NCI-H748 (cell line): ENCODE results near the gene HIRIP3.
"Not testable (repeated sequence)": the region's sequence is repeated elsewhere in the genome, so short reads cannot be mapped to it uniquely, and the experiment has no call there.

Experiments used
- DNase-seq: peaks from one replicate; lab custom pipeline; 2025; ENCODE audit not compliant: unreplicated experiment; lab: John Stamatoyannopoulos, UW

HIRIP3 gene, protein sequence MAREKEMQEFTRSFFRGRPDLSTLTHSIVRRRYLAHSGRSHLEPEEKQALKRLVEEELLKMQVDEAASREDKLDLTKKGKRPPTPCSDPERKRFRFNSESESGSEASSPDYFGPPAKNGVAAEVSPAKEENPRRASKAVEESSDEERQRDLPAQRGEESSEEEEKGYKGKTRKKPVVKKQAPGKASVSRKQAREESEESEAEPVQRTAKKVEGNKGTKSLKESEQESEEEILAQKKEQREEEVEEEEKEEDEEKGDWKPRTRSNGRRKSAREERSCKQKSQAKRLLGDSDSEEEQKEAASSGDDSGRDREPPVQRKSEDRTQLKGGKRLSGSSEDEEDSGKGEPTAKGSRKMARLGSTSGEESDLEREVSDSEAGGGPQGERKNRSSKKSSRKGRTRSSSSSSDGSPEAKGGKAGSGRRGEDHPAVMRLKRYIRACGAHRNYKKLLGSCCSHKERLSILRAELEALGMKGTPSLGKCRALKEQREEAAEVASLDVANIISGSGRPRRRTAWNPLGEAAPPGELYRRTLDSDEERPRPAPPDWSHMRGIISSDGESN

DNA sequence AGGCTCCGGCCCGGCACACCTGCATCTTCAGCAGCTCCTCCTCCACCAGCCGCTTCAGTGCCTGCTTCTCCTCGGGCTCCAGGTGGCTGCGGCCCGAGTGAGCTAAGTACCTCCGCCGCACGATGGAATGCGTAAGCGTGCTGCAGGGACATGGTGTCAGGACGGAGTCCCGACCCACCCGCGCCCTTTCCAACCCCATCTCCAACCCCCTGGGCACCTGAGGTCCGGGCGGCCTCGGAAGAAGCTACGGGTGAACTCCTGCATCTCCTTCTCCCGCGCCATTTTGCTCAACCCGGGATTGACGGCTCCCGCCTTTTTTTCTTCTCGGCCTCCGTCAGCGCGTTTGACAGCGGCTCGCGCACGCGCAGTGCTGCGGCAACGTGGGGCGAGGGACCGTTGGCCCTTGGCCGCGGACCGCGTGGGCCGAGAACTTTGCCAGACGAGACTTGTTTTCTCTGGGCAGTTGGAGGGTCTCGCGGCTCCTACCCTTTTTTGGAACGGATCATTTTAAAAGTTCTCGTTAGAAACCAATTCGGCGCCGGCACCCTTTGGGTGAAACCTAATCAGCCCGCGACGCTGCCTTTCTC lies at the start of gene HIRIP3:
Gene HIRIP3, minus strand, starts transcription at position 294 of the 587 bp plus-strand sequence. Its CDS starts 12 bp downstream, at position 282.
- DNase-seq = peak; percentile 90

DNA sequence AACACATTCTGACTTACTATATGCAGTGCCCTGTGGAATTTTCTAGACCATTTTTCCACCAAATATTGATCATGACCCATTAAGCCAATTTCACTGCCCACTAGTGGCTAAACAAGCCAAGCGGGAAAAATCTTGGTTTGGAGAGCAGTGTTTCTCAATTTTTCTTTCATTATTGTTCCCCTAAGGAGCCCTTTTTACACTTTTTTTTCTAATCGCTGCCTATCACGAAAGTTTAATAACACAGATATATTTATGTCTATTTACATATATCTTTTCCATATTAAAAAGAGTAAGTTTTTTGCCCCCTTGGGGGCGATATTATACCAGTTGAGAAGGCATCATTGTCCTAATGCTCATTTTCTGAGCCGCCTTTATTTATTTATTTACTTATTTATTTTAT lies 46.4 kb upstream of the HIRIP3 start:
- no peak for DNase-seq

DNA sequence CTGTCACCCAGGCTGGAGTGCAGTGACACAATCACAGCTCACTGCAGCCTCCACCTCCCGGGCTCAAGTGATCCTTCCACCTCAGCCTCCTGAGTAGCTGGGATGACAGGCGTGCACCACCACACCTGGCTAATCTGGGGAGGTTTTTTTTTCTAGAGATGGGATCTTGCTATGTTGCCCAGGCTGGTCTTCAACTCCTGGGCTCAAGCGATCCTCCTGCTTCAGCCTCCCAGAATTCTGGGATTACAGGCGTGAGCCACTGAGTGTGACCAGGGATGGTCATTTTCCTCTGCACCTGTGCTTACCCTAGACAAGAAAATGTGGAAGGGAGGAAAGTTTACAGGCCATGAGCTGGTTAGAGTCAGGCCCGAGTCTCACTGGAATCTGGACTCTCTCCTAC lies 45.3 kb upstream of the HIRIP3 start:
- not testable (repeated sequence) for DNase-seq

DNA sequence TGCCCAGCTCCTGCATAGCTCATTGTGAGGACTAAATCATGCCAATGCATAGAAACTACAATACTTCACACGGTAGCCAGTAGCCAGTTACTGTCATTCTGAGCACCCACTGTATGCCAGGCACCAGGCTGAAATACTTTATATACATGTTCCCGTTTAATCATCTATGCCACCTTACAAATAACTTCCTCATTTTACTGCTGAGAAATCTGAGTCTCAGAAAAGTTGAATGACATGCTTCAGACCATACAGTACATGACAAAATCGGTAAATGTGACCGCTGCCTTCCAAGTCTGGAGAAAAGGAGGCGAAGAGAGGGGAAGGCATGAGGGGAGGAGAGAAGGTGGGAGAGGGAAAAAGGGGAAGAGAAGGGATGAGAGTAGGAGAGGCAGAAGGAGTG lies 44.8 kb upstream of the HIRIP3 start:
- no peak for DNase-seq

DNA sequence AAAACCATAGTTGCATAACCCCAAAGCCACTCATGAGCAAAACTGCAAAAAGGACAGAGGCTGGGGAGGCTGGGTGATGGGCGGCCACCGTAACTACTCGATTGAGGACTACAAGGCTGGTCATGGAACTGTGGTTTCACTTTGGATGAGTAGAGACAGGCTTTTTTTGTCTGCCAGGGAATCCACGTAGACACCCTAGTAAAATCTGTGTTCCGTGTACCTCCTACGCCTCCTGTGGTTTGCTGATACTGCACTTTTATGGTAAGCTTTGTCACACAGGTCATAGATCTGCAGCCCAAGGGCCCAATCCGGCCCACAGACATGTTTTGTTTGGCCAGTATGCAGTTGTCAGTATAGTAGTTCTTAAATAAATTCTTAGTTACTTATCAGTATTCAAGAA lies 37.9 kb upstream of the HIRIP3 start:
- no peak for DNase-seq

DNA sequence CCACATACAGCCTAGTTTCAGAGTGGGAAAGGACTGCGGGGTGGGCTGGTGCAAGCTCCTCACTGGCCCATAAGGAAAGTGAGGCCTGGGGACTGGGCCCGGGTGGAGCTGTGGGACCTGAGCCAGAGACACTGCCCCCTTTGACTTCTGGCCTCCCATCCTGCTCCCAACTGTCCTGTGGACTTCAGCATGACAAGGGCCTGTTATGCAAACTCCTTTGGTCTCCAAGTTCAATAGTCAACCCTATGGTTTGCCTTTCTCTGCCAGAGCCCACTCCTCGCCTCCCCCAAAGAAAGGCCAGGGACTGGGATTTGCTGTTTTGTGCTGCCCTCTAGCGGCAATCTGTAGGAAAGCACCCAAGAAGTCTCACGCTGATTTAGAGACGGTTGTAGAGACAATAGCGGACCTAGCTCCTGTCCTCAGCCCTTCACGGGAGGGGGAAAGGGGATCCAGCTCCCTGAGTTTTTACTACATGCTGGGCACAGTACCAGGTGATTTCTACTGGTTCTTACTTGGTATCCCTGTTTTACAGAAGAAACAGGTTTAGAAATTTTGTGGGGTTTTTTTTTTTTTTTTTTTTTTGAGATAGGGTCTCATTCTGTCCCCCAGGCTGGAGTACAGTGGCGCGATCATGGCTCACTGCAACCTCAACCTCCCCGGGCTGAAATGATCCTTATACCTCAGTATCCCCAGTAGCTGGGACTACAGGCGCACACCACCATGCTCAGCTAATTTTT lies 36.8 kb upstream of the HIRIP3 start:
- peak; percentile 77 for DNase-seq

DNA sequence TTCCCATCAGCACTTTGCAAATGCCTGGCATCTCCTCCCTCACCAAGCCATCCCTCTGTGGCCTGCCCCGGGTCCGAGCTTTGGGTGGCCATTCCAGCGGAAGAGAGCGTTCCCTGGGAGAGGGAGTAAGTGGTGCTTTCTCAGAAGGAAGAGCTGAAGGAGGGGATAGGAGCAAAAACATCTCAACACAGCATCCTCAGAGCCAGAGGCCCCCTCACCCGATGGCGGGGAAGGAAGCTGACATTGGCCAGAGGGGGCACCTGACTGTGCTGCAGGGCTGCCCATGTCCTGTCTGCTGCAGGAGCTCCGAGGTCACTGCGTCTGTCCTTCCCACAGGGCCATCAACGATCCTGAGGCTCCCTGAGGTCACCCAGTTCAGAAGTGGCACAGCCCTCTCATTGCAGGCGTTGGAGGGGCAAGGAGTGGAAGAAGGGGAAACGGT lies 36.1 kb upstream of the HIRIP3 start:
- no peak for DNase-seq

DNA sequence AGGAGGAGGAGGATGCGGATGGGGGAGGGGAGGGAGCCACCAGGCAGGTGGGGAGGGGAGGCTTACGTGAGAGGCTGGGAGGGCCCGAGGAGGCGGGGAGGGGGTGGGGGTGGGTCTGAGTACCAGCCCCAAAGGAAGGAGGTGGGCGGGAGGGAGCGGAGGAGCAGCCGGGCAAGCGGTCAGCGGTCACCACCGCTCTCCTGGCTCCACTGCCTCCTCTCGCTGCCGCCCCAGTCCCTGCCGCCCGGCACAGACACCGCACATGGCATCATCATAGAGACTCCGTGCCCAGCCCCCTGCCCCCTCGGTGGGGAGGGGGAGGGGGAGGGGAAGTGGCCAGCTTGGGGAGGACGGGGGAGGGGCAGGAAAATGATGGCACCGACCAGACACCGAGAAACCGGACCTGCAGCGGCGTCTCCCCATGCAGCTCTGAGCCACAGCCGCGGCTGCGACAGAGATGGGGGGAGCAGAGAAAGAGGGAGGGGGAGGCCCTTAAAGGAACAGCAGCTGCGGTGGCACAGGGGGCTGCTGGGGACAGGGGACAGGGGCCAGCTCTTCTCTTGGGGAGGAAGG lies 35.5 kb upstream of the HIRIP3 start, which contains the start of gene TLCD3B:
Gene TLCD3B, minus strand, starts transcription at position 431 of the 573 bp plus-strand sequence. CDS start 744 bp downstream, outside the sequence.
- peak; percentile 64 for DNase-seq

DNA sequence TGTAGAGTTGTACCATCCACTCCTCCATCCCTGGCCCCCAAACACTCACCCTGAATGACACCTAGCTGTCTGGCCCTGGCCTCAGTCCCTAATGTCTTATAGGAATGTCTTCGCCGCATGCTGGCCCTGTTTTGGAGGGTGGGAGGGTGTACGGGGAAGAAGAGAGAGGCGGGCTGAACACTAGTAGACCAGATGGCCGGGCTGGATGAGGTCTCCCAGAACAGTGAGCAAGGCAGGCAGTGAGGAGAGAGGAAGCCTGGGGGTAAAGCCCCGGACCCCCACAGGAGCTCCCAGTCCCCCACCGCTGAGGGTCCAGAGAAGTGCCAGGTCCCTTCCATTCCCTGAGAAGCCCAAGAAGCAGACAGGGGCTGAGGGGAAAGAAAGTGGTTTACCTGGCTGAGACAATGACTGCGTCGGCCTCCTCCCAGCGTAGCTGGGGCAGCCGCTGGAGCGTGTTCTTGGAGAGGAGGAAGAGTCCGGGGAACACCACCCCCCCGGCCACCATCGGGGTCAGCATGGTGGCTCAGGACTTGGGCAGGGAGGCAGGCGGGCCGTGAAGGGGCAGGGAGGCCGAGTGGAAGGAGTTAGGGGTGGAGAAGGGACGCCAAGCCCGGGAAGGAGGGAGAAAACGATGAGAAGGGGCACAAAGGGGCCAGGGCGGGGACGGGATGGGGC lies 34.7 kb upstream of the HIRIP3 start:
- DNase-seq = no peak

DNA sequence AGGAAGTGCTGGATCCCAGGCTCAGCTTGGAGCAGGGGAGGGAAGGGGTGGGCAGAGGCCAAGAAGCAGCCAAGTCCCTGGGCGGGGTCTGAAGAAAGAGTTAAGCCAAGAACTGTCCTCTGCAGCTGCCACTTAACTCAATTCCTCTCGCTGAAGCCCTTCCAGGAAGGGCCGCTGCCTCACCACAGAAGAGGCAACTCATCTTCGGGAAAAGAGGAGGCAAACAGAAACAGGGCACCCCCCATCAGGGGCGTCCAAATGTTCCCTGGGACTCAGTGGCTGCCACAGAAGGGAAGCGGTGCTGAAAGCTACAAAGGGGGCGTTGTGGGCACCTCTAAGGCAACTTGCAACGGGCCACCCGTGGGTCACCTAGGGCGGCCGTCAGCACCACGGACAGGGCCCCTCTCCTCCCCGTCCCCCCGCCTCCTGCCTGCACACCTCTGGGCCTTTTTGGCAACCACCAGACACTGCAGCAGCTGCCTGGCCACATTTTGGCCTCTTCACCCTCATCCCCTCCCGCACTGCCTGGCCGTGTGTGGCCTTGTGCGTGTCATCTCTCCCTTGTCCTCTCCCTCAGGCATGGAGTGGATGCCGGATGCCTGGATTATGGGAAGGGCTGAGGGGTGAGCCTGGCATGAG lies 33.1 kb upstream of the HIRIP3 start:
- DNase-seq = no peak

DNA sequence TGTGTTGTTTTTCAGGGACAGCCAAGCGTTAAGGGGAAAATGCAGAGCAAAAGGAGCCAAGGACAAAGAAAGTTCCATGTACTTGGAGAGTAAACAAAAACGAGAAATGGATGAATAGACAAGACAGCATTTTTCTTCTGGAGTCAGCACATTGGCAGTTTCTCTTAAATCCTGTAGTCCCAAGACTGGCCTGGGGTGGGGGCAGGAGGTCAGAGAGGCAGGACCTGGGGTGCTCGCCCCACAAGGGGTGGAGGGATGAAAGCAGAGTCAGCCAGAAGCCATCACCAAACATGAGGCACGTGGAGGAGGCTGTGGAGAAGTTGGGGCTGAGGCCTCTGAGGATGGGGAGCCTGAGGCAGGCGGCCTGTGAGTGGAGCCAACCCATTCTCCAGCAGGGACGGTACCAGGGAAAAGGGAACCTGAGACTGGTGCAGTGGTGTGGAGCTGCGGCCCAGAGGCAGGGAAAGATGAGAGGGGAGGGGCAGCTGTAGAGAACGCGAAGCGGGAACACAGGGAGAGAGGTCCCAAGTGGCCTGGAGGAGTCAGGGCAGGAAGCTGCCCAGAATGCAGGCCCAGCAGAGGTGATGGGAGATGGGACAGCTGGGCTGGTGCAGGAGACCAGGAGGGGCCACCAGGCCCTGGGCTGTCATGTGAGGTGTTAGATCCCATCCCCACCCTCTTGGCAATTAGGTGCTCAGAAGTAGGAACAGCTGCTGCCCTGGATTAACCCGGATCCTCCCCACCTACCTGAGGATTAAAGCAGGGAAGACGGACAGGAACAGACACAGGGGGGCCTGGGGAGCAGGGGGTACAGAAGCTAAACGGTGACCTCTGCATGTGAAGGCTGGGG lies 32.4 kb upstream of the HIRIP3 start:
- DNase-seq = no peak

DNA sequence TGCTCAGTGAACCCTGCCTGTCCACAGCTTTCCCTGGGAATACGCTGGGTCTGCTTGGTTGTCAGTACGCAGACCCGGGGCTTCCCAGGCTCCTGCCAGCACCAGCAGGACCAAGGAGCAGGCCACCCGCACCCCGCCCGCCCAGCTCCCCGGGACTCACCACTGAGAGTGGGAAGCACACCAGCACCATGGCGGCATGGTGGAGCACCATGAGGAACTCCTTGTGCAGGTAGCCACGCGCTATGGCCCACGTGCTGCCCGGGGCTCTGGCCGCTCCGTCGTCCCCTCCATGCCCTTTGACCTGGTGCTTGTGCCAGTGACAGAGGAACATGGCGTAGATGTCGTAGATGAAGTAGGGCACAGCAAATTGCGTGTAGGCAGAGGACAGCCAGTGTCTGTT lies 31.0 kb upstream of the HIRIP3 start:
- DNase-seq = no peak

DNA sequence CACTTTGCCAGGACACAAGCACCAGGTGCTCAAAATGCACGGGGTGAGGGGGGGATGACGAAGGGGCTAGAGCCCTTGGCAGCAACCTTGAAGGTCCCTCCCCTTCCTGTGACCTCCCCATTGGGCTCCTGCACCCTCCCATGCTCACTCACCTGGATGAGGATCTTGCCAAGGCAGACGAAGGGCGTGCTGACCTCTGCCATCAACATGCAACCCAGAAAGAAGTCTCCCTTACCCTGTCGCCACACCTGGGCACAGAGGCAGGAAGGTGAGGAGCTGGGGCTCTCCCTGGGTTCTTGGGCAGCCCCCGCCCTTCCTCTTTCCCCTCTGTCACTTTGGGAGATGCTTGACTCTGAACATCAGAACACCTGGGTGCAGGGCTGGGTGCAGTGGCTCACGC lies 30.2 kb upstream of the HIRIP3 start:
- no peak for DNase-seq

DNA sequence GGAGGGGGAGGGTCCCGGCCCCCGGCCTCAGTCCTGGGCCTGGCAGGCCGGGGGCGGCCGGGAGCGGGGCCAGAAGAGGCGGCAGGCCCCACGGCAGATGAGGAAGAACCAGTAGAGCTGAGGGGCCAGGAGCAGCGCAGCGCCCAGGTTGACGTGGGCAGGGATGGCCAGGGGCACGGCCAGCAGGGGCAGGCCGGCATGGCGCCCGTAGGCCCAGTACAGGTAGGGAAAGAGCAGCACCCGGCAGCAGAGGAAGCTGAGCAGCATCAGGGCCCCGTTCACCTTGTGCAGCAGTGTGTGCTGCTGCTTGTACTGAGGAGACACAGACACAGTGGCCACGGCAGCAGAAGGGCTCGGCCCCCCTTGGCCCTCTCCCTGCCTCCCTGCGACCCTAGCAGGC lies 29.7 kb upstream of the HIRIP3 start:
- DNase-seq = no peak

DNA sequence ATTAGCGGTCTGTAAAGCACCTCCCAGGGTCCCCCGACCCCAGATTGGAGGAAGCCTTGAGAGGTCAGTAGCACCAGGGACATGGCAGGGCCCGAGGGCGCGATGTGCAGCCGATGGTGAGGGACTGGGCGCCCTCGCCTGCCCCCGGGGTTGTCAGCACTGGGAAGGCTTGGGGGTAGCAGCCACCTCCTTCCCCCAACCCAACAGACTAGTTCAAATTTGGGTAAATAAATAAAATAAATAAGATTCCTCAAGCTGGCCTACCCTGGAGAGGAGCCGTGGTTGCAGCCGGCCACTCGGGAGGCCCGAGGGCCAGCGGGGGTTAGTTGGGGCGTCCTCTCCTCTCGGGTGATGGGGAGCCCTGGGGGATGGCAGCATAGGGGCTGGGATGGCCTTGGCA lies 29.0 kb upstream of the HIRIP3 start:
- DNase-seq = no peak

DNA sequence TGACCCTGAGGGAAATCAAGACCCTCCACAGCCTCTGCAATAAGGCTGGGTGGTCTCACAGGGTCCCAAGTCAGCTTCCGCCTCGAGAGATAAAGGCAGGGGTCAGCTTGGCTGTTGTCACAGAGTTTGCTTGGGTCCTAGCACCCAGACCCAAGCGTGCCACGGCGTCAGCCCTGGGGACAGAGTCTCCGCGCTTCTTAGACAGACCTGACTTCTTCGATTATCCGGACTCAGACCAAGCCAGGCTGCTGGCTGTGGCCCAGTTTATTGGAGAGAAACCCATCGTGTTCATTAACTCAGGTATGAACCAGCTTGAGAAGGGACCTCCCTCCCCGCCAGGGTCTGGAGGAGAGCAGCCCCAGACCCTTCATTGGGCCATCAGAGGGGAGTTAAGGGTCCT lies 28.2 kb upstream of the HIRIP3 start:
- DNase-seq = no peak

DNA sequence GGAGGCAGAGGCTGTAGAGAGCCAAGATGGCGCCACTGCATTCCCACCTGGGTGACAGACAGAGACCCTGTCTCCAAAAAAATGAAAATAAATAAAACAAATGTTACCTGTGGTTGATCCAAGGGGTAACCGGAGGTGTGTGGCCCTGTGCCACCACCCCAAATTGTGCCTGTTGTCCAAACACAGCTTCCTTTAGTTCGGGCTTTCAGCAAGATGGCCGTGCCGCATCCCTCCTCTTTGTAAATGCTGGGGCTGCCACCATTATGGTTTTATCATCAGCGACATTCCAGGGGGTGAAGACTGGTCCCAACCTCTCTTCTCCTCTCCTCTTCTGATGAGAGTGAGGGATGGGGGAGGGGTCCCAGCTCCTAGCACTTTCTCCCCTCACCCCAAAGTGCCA lies 27.5 kb upstream of the HIRIP3 start, which contains the start of gene C16orf92:
Gene C16orf92, plus strand, starts transcription at position 312 of the 400 bp plus-strand sequence. CDS start 143 bp downstream, outside the sequence.
- no peak for DNase-seq

DNA sequence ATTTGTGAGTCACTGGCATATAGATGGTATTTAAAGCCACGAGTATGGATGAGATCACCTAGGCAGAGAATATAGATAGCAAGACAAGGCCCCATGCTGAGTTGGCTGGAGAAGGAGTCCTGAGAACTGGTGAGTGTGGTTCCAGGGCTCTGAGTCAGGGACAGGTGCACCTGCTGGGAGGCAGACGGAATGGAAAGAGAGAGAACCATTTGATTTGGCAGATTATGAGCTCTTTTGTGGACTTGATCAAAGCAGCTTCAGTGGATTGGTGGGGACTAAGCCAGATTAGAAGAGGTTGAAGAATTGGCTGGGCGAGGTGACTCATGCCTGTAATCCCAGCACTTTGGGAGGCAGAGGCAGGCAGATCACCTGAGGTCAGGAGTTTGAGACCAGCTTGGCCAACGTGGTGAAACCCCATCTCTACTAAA lies 23.3 kb upstream of the HIRIP3 start:
- DNase-seq = no peak

DNA sequence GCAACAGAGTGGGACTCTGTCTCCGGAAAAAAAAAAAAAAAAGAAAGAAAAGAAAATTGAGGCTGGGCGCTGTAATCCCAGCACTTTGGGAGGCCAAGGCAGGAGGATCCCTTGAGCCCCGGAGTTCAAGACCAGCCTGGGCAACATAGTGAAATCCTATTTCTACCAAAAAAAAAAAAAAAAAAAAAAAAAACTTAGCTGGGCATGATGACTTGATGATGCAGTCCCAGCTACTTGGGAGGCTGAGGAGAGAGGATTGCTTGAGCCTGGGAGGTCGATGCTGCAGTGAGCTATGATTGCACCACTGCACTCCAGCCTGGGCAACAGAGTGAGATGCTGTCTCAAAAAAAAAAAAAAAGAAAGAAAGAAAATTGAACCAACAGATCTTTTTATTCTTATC lies 22.5 kb upstream of the HIRIP3 start:
- DNase-seq = not testable (repeated sequence)
